GM19238 (cell line): Measurements from ENCODE around the gene HSD17B11.
A peak's percentile ranks its signal among the peaks of the same experiment; 100 is the strongest.
"Not testable (repeated sequence)": the region's sequence is repeated elsewhere in the genome, so short reads cannot be mapped to it uniquely, and the experiment has no call there.

Experiments used
- DNase-seq: peaks from one replicate; pipeline ENCODE4 v3.0.0; 2011; ENCODE audit warnings: low spot score; ENCODE audit not compliant: insufficient read length

Gene HSD17B11

GRCh38 chr4:87360338-87360935 is 30.6 kb downstream of the HSD17B11 start:
- no peak for DNase-seq

GRCh38 chr4:87359258-87359657 is 31.7 kb downstream of the HSD17B11 start:
- DNase-seq, result no peak

DNA sequence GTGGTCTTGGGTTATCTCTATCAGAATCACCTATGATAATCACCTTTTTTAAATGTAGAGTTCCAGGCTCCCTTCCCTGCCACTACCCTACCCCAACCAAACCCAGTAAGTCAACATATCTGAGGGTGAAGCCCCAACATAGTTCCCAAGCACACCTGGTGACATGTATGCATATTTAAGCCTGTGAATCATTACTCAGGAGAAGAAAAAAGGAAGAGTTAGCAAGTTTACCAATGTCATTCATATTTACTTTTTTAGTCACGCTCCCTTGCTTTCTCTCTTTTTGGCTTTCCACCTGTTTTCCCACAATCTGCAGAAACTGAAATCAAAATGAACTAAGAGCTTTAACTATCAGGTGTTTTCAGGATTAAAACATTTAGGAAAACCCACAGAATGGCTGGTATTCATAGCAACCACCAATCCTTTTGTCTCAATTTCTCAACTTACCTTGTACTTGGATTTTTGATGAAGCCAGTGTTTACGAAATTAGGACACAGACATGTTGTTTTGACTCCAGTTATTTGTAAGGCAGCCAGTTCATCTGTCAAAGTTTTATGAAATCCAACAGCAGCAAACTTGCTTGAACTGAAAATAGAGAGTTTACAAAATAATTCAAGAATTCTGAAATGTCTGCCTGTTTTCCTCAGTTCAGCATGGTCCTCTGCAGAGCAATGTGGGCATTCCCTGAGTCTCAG is 34.0 kb downstream of the HSD17B11 start:
- DNase-seq, result no peak

- DNase-seq, result no peak
Observed at GRCh38 chr4:87354168-87355102, 36.6 kb downstream of the HSD17B11 start.

- peak; percentile 21 for DNase-seq
Observed at GRCh38 chr4:87353592-87353991, 37.4 kb downstream of the HSD17B11 start.

GRCh38 chr4:87345139-87345538 is 45.8 kb downstream of the HSD17B11 start:
- no peak for DNase-seq

DNA sequence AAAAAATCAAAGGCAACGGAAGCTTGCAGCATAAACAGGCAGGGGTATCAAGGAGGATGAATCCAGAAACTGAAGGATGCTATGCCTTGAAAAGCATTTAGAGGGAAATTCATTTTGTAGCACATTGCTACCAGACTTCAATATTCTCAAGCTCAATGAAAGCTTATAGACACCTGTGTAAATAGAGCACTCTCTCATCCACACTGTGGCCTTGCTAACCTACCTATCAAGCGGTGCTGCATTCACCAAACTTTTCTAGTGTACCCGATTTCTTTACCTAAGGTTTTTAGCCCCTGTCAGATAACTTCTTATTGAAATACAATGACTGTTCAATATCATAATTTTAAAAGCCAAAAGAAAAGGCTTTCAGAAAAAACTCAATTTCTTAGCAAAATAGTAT is 48.1 kb downstream of the HSD17B11 start:
- no peak for DNase-seq

DNA sequence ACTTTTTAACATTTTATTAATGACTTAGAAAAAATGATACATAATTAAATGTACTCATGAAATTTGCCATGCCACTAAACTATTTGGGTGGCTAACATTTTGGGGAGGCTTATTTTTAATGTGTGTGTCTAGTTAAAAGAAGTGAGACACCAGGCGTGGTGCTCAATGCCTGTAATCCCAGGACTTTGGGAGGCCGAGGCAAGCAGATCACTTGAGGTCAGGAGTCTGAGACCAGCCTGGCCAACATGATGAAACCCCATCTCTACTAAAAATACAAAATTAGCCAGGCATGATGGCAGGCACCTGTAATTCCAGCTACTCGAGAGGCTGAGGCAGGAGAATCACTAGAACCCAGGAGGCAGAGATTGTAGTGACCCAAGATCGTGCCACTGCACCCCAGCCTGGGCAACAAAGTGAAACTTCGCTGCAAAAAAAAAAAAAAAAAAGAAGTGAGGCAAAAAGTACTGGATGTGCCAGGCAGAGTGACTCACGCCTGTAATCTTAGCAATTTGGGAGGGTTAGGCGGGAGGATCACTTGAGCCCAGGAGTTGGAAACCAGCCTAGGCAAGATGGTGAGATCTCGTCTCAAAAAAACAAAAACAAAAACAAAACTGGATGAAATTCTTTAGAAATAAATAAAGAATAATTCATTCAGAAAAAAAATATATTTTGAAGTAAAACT is 48.9 kb downstream of the HSD17B11 start:
- DNase-seq, result not testable (repeated sequence)

- DNase-seq, result no peak
Observed at GRCh38 chr4:87339440-87339839, 51.5 kb downstream of the HSD17B11 start.

- DNase-seq, result no peak
Observed at GRCh38 chr4:87337361-87337760, 53.6 kb downstream of the HSD17B11 start.

DNA sequence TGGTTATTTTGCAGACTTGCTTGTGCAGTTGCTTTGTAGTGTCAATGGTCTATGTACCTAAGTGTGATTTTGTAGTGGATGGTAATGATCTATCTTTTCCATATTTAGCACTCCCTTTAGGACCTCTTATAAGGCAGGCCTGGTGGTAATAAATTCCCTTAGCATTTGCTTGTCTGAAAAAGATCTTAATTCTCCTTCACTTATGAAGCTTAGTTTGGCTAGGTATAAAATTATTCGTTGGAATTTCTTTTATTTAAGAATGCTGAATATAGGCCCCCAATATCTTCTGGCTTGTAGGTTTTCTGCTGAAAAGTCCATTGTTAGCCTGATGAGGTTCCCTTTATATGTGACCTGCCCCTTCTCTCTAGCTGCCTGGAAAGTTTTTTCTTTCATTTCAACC is 57.7 kb downstream of the HSD17B11 start:
- DNase-seq, result no peak

GRCh38 chr4:87330761-87331160 is 60.2 kb downstream of the HSD17B11 start:
- DNase-seq, result no peak

DNA sequence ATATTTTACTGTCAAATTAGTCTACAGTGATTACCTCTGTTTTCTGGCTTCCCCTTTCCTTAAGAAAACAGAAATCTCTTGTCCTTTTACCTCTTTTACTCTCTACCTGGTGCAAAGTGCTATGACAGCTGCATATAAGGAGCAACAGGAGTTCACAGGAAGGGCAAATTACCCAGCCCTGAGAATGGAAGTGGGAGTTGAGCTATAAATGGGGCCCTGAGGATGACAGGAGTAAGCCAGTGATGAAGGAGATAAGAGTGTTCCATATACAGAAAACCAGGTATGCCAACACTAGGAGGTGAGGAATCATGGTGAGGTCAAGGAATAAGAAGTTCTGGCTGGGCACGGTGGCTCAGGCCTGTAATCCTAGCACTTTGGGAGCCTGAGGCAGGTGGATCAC is 63.9 kb downstream of the HSD17B11 start:
- no peak for DNase-seq

DNA sequence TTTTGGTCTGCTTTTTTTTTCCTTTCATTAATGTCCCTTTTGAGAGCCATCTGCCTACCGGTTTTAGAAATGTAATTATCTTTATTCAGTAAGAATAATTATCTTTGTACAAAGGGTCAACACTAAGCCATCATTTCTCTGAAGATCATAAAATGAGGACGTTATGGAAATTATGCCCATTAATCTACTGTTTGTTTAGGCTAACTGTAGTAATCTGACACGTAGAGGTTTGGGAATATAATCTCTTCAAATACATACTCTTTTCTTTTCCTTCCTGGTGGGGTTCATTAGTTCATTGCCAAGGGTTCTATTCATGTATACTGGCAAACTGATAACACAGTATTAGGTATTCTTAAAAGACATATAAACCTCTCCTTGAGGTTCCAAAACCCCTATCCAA is 64.5 kb downstream of the HSD17B11 start:
- DNase-seq, result no peak

- DNase-seq, result no peak
Observed at GRCh38 chr4:87322754-87323153, 68.2 kb downstream of the HSD17B11 start, which contains the start of gene HSD17B13. HSD17B13 (minus strand) TSS chr4:87322882; CDS start chr4:87322841, 41 bp downstream.

DNA sequence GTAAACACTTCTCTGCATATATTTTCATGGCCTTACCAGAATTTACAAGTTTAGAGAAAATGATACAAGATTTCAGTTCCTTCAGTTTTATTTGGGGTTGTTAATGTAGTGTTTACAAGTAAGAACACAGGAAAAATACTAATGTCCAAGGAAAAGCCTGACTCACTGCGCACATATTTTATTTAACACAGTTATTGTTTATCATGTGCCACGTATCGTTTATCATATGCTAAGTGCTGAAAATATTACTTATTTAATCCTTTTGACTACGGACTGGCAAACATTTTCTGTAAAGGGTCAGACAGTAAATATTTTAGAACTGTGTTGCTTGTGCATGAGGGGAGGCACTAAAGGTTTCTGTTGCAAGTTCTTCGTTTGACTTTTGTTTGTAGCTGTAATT is 69.1 kb downstream of the HSD17B11 start:
- no peak for DNase-seq

DNA sequence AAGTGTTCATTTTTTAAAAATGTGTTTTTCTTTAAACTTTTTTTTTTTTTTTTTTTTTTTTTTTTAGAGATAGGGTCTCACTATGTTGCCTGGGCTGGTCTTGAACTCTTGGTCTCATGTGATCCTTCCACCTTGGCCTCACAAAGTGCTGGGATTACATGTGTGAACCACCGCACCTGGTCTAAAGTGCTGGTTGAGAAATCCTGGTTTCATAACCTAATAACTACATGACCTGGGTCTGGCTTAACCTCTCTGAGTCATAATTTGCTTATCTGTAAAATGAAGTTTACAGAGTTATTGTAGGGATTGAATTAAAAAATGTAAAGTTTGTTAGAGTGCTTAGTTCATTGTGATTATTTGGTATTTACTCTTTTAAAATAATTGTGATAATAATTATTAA is 73.5 kb downstream of the HSD17B11 start:
- DNase-seq, result no peak

DNA sequence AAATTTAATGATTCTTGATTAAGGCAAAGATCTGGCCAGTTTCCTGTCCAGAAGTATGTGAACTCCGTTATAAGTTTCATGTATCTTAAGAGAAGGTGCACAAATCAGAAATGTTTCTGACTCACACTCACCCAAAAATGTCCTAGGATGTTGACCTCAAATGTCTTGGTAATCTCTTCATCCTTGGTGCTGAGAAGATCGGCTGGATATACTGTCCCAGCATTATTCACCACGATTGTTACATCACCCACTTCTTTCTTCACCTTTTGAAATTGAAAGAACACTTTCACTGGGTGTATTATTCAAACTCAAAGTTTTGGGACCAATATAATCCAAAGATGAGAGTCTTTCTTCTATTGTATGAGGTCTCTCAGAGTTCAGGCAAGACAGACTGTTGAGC is 74.0 kb downstream of the HSD17B11 start:
- DNase-seq, result no peak

DNA sequence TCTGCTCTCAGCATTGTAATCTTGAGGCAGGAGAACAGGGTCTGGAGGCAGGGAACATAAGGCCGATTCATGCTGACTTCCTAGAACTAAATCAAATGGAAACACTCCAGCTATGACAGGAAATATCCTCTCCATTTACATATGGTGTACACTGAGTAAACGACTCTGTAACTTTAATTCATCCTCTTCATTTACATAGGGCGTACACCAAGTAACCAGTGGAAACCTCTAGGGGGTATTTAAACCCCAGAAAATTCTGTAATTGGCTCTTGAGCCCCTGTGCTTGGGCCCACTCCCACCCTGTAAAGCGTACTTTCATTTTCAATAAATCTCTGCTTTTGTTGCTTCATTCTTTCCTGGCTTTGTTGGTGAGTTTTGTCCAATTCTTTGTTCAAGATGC is 76.0 kb downstream of the HSD17B11 start:
- DNase-seq, result not testable (repeated sequence)

- no peak for DNase-seq
Observed at GRCh38 chr4:87313756-87314155, 77.2 kb downstream of the HSD17B11 start.

DNA sequence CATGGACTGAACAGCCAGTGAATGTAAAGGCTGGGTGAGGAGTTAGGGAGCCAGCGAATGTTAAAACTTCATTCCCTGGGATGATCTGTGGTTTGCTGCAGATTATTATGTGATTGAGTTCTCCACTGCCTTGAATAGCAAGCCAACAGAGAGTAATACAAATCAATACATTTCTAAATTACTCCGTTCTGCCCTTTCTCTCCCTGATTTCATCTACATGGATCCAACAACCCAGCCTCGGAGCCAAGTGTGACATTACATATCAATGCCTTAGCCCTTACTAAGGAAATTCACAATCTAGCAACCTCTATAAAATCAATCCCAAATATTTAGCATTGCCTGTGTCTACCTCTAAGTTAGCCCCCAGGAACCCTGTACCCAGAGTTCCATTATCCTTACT is 79.3 kb downstream of the HSD17B11 start:
- DNase-seq, result no peak
